ENCODE results near the gene KLHL11.

KLHL11 gene

GRCh38 chr17:41864836-41865595 lies at the start of gene KLHL11:
TSS of gene KLHL11 (minus strand) at chr17:41865423. CDS start at chr17:41865370, 53 bp downstream.
- peak; percentile 81 for DNase-seq

- no peak for DNase-seq
Measured at GRCh38 chr17:41915020-41915419, 49.8 kb upstream of the KLHL11 start.

GRCh38 chr17:41914358-41914766 lies 49.1 kb upstream of the KLHL11 start:
- DNase-seq = no peak

GRCh38 chr17:41913798-41914197 lies 48.6 kb upstream of the KLHL11 start:
- no peak for DNase-seq

GRCh38 chr17:41912925-41913324 lies 47.7 kb upstream of the KLHL11 start:
- no peak for DNase-seq

- DNase-seq = no peak
Measured at GRCh38 chr17:41910701-41911391, 45.6 kb upstream of the KLHL11 start.

GRCh38 chr17:41909088-41909487 lies 43.9 kb upstream of the KLHL11 start:
- DNase-seq = no peak

GRCh38 chr17:41907633-41908539 lies 42.7 kb upstream of the KLHL11 start:
- DNase-seq = no peak

GRCh38 chr17:41907185-41907556 lies 41.9 kb upstream of the KLHL11 start:
- DNase-seq = no peak

GRCh38 chr17:41906465-41907184 lies 41.4 kb upstream of the KLHL11 start:
- DNase-seq = no peak

GRCh38 chr17:41905172-41905571 lies 39.9 kb upstream of the KLHL11 start:
- DNase-seq = no peak

GRCh38 chr17:41904242-41904841 lies 39.1 kb upstream of the KLHL11 start:
- DNase-seq = no peak

GRCh38 chr17:41901646-41902045 lies 36.4 kb upstream of the KLHL11 start:
- DNase-seq = no peak

GRCh38 chr17:41896726-41897125 lies 31.5 kb upstream of the KLHL11 start:
- no peak for DNase-seq

- no peak for DNase-seq
Measured at GRCh38 chr17:41895617-41896016, 30.4 kb upstream of the KLHL11 start.

GRCh38 chr17:41894791-41895331 lies 29.6 kb upstream of the KLHL11 start:
- DNase-seq = no peak

GRCh38 chr17:41893384-41893783 lies 28.2 kb upstream of the KLHL11 start:
- DNase-seq = no peak

- no peak for DNase-seq
Measured at GRCh38 chr17:41892021-41892376, 26.8 kb upstream of the KLHL11 start.

- DNase-seq = no peak
Measured at GRCh38 chr17:41891135-41892020, 26.2 kb upstream of the KLHL11 start.

GRCh38 chr17:41888332-41888965 lies 23.2 kb upstream of the KLHL11 start:
- no peak for DNase-seq

GRCh38 chr17:41885733-41886132 lies 20.5 kb upstream of the KLHL11 start:
- DNase-seq = no peak

Data from NCI-H748 treated with DMSO at 0.1 percent for 48 hours (cell line).